Thyroid gland (tissue), 4 donors: ENCODE data around the gene FAH.

ENCODE experiments used
- POLR2A ChIP-seq, 2 donors: fragments of 450-650 bp; IDR thresholded peaks; one replicate each; pipeline ENCODE4 v1.6.1; 2017; ENCODE audit warnings: antibody characterized with exemption in 2 of 2, mild to moderate bottlenecking in 2 of 2, moderate library complexity in 1 of 2
- TF ChIP-seq, protein P1 (sequence below), 6 experiments: fragments of 200-600 bp in 3 of 6; fragments of 450-650 bp in 3 of 6; sonication (generic) in 3 of 6; IDR thresholded peaks; one replicate each; pipeline ENCODE4 v1.5.1; 2016 to 2019; ENCODE audit warnings: antibody characterized with exemption in 6 of 6, mild to moderate bottlenecking in 2 of 6, inconsistent platforms in 1 of 6, moderate library complexity in 1 of 6

DNA sequence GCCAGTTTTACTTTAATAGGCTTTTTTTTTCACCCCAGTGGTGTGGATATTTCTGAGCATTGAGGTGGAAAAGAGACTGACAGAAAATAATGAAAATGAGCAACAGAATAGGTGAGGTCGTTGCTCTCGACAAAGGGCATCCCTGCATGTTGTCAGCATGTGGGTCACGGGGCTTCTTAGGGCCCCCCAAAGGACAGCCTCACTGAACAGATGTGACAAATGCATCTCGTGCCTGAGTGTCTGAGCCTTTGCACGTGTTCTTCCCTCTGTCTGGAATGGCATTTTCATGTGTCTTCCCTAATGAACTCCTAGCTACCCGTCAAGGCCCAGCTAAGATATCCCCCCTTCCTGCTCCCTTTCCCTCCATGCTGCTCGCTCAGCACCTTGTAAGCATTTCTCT is 31.8 kb downstream of the FAH start:
- no peak for TF ChIP-seq POLR2A (IDR thresholded peaks at IDR 0.05)
- TF ChIP-seq, protein P1, sequence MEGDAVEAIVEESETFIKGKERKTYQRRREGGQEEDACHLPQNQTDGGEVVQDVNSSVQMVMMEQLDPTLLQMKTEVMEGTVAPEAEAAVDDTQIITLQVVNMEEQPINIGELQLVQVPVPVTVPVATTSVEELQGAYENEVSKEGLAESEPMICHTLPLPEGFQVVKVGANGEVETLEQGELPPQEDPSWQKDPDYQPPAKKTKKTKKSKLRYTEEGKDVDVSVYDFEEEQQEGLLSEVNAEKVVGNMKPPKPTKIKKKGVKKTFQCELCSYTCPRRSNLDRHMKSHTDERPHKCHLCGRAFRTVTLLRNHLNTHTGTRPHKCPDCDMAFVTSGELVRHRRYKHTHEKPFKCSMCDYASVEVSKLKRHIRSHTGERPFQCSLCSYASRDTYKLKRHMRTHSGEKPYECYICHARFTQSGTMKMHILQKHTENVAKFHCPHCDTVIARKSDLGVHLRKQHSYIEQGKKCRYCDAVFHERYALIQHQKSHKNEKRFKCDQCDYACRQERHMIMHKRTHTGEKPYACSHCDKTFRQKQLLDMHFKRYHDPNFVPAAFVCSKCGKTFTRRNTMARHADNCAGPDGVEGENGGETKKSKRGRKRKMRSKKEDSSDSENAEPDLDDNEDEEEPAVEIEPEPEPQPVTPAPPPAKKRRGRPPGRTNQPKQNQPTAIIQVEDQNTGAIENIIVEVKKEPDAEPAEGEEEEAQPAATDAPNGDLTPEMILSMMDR (IDR thresholded peaks at IDR 0.05), result no peak
